Measurements from ENCODE around the gene LAGE3.

LAGE3 gene

DNA sequence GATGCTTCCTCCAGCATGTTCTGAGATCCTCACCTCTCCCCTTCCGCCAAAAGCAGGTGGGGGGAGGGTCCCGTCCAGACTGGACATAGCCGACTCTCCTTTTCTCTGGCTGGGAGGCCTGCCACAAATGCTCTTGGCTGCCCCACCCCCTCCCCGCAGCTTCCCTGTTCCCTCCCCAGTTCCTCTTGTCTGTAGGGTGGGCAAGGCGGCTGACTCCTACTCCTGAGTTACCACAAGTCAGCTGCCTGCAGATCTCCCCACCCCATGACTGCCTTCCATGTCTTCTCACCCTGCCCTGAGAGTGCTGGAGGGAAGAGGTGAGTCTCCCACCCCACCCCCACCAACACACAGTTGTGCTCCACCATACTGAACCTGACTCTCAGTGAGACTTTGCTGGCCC is 47.7 kb downstream of the LAGE3 start:
- no peak for DNase-seq

DNA sequence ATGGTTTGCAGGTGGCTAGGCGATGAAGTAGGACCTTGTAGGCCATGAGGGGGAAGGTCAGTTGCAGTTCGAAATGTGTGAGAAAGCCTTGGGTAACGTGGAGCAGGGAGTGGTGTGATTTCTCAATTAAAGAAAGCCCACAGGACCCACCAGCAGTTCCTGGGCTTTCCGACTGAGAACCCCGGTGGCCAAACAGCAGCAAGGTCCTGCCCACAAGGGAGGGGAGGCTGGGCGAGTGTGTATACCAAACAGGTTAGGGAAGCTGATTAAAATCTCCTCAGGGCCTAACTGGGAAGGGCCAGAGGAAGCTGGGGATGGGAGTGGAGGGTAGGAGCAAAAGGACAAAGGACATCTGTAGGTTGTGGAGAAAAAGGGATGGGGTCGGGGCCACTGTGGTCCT is 48.2 kb downstream of the LAGE3 start:
- DNase-seq: no peak

DNA sequence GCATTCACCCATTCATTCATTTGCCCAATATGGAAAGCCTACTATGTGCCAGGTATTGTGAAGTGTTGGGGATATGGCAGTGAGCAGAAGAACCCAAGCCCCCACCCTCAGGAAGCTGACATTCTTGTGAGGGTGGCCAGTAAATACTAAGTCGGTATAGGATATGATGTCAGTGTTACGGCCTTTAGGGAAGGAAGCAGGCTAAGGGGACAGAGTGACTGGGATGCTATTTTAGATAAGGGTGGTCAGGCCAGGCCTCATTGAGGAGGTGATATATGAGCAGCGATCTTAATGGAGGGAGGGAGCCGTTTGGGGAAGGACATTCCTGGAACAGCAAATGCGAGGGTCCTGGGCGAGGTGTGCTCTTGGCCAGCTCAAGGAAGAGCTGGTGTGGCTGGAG is 48.6 kb downstream of the LAGE3 start:
- no peak for DNase-seq

DNA sequence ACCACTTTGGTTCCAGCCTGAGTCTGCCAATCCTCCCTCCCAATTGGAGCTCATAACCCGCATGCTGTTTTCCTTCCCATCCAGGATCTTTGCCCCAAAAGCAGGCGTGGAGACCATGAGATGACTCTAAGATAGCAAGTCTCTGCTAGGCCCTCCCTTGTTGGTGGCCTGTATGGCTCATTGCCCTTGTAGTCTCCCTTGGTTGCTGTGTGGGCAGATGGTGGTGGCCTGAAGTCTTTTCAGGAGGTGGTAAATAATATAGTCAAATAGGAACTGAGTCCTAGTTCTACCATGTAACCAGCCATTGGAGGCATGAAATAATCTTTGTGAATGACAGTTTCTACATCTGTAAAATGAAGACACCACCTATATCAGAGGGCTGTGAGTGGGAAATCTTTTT is 49.4 kb downstream of the LAGE3 start:
- no peak for DNase-seq

DNA sequence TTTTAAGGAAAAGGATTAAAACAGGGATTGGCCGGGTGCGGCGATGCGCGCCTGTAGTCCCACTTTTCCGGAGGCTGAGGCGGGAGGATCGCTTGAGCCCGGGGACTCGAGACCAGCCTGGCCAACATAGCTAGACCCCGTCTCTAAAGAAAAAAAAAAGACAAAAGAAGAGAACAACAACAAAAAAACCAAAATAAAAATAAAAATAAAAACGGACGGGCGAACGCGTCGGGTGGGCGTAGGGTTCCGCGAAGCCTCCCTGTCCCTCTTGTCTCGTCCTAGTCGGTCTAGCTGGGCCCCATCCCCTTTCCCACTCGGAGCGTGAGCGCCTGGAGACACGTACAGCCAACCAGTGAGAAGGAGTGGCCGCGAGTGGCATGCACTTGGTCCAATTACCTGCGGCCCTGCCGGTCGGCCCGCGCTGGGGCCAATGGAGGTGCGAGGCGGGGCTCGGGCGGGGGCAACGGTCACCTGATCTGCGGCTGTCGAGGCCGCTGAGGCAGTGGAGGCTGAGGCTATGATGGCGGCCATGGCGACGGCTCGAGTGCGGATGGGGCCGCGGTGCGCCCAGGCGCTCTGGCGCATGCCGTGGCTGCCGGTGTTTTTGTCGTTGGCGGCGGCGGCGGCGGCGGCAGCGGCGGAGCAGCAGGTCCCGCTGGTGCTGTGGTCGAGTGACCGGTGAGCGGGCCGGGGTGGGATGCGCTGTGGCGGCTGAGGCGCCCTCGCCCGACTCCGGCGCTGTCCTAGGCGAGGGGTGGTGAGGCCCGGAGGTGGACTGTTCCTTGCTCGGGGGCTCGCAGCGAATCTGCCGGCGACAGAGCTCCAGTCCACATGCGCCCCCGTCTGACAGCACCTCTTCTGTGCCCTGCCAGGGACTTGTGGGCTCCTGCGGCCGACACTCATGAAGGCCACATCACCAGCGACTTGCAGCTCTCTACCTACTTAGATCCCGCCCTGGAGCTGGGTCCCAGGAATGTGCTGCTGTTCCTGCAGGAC is 50.6 kb downstream of the LAGE3 start, which contains the start of gene ATP6AP1:
Gene ATP6AP1, plus strand, starts transcription at position 502 of the 996 bp plus-strand sequence. Its CDS starts 16 bp downstream, at position 518.
- DNase-seq: peak; percentile 96

All from fibroblast of skin of right biceps (primary cell).